GM12873 (cell line): ENCODE results near the gene DSCAML1.

Experiments
- TF ChIP-seq, protein P1 (sequence below): IDR thresholded peaks from 2 replicates; pipeline ENCODE4 v1.5.1; 2012; ENCODE audit warnings: low read depth, mild to moderate bottlenecking, moderate library complexity, low read length, control low read depth; ENCODE audit not compliant: insufficient read depth; ENCODE audit errors: missing control alignments

Gene DSCAML1

GRCh38 chr11:117392001-117392690 lies 404.9 kb downstream of the DSCAML1 start:
- TF ChIP-seq, protein P1, sequence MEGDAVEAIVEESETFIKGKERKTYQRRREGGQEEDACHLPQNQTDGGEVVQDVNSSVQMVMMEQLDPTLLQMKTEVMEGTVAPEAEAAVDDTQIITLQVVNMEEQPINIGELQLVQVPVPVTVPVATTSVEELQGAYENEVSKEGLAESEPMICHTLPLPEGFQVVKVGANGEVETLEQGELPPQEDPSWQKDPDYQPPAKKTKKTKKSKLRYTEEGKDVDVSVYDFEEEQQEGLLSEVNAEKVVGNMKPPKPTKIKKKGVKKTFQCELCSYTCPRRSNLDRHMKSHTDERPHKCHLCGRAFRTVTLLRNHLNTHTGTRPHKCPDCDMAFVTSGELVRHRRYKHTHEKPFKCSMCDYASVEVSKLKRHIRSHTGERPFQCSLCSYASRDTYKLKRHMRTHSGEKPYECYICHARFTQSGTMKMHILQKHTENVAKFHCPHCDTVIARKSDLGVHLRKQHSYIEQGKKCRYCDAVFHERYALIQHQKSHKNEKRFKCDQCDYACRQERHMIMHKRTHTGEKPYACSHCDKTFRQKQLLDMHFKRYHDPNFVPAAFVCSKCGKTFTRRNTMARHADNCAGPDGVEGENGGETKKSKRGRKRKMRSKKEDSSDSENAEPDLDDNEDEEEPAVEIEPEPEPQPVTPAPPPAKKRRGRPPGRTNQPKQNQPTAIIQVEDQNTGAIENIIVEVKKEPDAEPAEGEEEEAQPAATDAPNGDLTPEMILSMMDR, result no peak

GRCh38 chr11:117391181-117391580 lies 405.8 kb downstream of the DSCAML1 start:
- TF ChIP-seq, protein P1, result no peak

DNA sequence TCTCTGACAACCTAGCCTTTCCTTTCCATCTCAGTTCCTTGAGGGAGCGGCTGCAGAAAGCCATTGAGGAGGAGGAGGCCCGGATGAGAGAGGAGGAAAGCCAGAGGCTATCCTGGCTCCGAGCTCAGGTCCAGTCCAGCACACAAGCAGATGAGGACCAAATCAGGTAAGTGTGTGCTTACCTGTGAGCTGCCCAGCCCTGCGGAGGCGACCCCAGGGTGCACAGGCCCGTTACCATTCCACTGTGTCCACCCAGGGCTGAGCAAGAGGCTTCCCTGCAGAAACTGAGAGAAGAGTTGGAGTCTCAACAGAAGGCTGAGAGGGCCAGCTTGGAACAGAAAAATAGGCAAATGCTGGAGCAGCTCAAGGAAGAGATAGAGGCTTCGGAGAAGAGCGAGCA lies 406.3 kb downstream of the DSCAML1 start:
- TF ChIP-seq, protein P1, result no peak

DNA sequence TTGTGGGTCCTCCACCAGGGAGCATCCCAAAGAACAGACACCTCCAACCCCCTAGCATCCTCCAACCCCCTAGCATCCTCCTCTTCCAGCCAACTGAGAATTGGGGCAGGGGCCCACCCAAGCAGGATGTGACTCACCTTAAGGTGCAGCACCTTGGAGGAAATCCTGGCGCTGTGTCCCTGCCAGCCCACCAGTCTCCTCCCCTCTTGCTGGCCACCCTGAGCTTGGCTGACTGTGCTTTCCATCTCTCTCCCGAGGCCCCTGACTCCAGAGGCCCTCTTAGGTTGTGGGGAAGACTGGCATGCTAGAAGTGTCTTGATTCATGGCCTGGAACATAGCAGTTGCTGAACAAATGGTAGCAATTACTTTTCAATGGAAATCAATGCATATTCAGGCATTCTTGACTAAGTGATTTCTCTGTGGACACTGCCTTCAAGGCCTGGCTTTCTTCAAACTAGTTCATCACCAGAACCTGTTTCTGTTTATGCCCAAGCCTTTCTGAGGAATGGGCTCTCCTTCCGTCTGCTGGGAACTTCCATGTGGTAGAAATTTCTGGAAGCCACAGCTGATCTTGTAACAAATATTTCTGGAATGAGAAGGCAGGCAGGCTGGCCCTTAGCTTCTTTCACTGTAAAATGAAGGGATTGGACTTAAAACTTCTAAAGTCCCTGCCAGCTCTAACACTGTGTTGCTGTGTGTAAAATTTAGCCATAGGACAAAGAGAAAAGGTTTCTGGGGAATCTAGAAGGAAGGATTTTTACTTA lies 408.8 kb downstream of the DSCAML1 start:
- TF ChIP-seq, protein P1, result no peak

DNA sequence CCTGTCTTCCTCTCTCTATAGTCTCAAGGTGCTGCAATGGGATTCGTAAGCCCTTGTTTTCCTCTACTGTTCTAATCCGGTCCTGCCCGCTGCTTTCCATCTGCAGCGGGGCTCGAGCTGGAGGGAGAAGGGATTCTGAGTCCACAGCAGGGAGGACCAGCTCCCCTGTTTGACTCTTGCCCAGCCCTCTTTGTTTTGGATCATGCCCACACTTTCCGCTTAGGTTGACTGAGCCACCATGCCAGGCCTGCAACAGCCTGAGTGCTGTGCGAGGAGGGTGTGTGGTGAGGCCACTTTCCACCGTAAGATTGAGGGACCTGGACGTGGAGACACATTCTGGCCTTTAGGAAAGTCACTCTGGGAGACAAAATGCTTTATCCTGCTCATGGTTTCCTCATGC lies 411.1 kb downstream of the DSCAML1 start:
- TF ChIP-seq, protein P1, result no peak

GRCh38 chr11:117385471-117385870 lies 411.5 kb downstream of the DSCAML1 start:
- TF ChIP-seq, protein P1, result no peak

GRCh38 chr11:117384045-117384444 lies 413.0 kb downstream of the DSCAML1 start:
- TF ChIP-seq, protein P1, result no peak
